DOHH2 (cell line): ENCODE results near the gene RNF224.

Experiments used
- H3F3A ChIP-seq: fragments of 200-600 bp; sonication (generic), shearing (Covaris generic); 2 replicates; pipeline ENCODE4 v1.6.0; 2016; ENCODE audit warnings: antibody characterized with exemption, mild to moderate bottlenecking; ENCODE audit not compliant: control insufficient read depth, insufficient read depth
- H3K27ac ChIP-seq: fragments of 200-600 bp; sonication (generic); 2 replicates; pipeline ENCODE4 v1.5.1; 2014; ENCODE audit warnings: low read depth, mild to moderate bottlenecking, low read length, moderate library complexity
- H3K27me3 ChIP-seq: fragments of 200-600 bp; sonication (generic); 2 replicates; pipeline ENCODE4 v1.6.1; 2014; ENCODE audit warnings: mild to moderate bottlenecking, low read length, mixed read lengths; ENCODE audit not compliant: control insufficient read depth
- H3K36me3 ChIP-seq: fragments of 200-600 bp; sonication (generic); 2 replicates; pipeline ENCODE4 v1.6.1; 2014; ENCODE audit warnings: mild to moderate bottlenecking, low read length, moderate library complexity, mixed read lengths; ENCODE audit not compliant: control insufficient read depth
- H3K4me1 ChIP-seq: fragments of 200-600 bp; sonication (generic); 2 replicates; pipeline ENCODE4 v1.6.1; 2014; ENCODE audit warnings: mild to moderate bottlenecking, low read length, mixed read lengths; ENCODE audit not compliant: control insufficient read depth
- H3K4me2 ChIP-seq: fragments of 200-600 bp; sonication (generic); 2 replicates; pipeline ENCODE4 v1.6.0; 2014; ENCODE audit warnings: mild to moderate bottlenecking, low read length, moderate library complexity
- H3K4me3 ChIP-seq: fragments of 200-600 bp; sonication (generic); 2 replicates; pipeline ENCODE4 v1.5.1; 2014; ENCODE audit warnings: mild to moderate bottlenecking, low read length, mixed read lengths
- H3K79me2 ChIP-seq: fragments of 200-600 bp; sonication (generic); 2 replicates; pipeline ENCODE4 v1.6.1; 2014; ENCODE audit warnings: mild to moderate bottlenecking, low read length, mixed read lengths; ENCODE audit not compliant: control insufficient read depth
- H3K9me2 ChIP-seq: fragments of 200-600 bp; sonication (generic); replicated peaks from 2 replicates; pipeline ENCODE4 v1.6.1; 2014; ENCODE audit warnings: mild to moderate bottlenecking, low read length, mixed read lengths; ENCODE audit not compliant: control insufficient read depth
- H3K9me3 ChIP-seq: fragments of 200-600 bp; sonication (generic); 2 replicates; pipeline ENCODE4 v1.6.1; 2014; ENCODE audit warnings: antibody characterized with exemption, low read length, mixed read lengths; ENCODE audit not compliant: control insufficient read depth, insufficient read depth
- H4K20me1 ChIP-seq: fragments of 200-600 bp; sonication (generic); 2 replicates; pipeline ENCODE4 v1.6.0; 2014; ENCODE audit warnings: low read depth, mild to moderate bottlenecking, antibody characterized with exemption, low read length, moderate library complexity; ENCODE audit not compliant: control insufficient read depth, insufficient read depth
- EZH2phosphoT487 ChIP-seq: fragments of 200-600 bp; sonication (generic); IDR thresholded peaks from 2 replicates; pipeline ENCODE4 v1.6.1; 2017; ENCODE audit warnings: borderline replicate concordance, mild to moderate bottlenecking, antibody characterized with exemption, low read length, moderate library complexity, mixed read lengths
- TF ChIP-seq, protein P1 (sequence below): fragments of 200-600 bp; sonication (generic); IDR thresholded peaks from one replicate; pipeline ENCODE4 v1.5.1; 2014; ENCODE audit warnings: antibody characterized with exemption, mild to moderate bottlenecking, low read depth, low read length; ENCODE audit not compliant: poor library complexity, severe bottlenecking

Gene RNF224

DNA sequence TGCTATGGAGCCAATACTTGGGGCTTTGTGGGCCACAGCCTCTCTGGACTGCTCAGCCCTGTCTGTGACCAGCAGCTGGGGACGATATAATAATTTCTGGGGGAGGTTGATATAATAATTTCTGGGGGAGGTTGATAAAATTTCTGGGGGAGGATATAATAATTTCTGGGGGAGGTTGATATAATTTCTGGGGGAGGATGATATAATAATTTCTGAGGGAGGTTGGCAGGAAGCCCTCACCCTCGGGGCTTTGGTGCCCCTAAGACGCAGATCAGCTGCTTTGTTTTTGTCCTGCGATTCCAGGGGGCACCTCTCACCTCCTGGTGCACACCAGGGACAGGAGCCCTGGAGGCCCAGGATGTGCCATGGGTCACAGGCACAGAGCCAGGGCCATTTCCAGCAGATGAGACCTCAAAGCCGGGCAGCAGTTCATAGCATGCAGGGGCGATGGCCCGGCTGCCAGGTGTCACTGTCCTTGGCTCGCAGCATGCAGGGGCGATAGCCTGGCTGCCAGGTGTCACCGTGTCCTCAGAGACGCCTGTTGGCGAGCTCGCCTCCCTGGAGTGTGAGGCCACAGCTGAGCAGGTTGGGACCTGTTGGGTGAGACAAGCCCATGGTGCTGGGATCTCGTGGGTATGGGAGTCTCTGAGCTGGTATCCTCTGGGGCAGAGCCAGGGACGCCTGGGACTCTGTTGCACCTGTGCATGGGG, 46.5 kb downstream of the RNF224 start:
- Histone ChIP-seq H3K4me3 (peak overlapping the region; percentile 85), H3K36me3 (peaks cover 48% of the 10 kb centered on the region), H3K27ac (peak overlapping the region; percentile 85), H3K27me3 (no peaks in the 10 kb centered on the region), H3K79me2 (peaks cover 35% of the 10 kb centered on the region), H3K4me1 (peaks cover 94% of the 10 kb centered on the region), H4K20me1 (no peaks in the 10 kb centered on the region), H3K4me2 (peak overlapping the region; percentile 85), H3K9me3 (no peaks in the 10 kb centered on the region), H3K9me2 (no peaks in the 10 kb centered on the region), H3F3A (peaks cover 15% of the 10 kb centered on the region)
- no peak for TF ChIP-seq EZH2phosphoT487
- TF ChIP-seq, protein P1, sequence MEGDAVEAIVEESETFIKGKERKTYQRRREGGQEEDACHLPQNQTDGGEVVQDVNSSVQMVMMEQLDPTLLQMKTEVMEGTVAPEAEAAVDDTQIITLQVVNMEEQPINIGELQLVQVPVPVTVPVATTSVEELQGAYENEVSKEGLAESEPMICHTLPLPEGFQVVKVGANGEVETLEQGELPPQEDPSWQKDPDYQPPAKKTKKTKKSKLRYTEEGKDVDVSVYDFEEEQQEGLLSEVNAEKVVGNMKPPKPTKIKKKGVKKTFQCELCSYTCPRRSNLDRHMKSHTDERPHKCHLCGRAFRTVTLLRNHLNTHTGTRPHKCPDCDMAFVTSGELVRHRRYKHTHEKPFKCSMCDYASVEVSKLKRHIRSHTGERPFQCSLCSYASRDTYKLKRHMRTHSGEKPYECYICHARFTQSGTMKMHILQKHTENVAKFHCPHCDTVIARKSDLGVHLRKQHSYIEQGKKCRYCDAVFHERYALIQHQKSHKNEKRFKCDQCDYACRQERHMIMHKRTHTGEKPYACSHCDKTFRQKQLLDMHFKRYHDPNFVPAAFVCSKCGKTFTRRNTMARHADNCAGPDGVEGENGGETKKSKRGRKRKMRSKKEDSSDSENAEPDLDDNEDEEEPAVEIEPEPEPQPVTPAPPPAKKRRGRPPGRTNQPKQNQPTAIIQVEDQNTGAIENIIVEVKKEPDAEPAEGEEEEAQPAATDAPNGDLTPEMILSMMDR = no peak

DNA sequence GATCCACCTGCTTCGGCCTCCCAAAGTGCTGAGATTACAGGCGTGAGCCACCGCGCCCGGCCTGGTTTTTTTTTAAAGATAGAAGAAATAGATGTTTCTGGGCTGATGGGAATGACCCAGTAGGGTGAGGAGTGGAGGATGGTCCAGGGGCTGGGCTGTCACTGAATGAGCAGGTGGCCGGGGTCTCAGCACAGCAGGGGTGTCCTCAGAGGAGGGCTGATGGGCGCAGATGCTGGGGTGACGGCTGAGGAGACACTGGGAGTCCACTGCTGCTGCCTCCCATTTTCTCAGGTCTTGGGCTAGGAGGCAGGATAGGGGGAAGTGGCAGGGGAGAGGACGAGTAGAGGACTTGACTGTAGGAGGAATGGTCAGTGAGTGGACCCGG, 47.9 kb downstream of the RNF224 start:
- peaks cover 33% of the 10 kb centered on the region for H3K79me2 ChIP-seq
- H3F3A ChIP-seq = peaks cover 5% of the 10 kb centered on the region; the same call in 1 of the 2 replicates
- H3K9me3 ChIP-seq = no peaks in the 10 kb centered on the region
- peak overlapping the region; percentile 85 for H3K4me2 ChIP-seq
- peak overlapping the region; percentile 85 for H3K4me3 ChIP-seq
- peaks cover 49% of the 10 kb centered on the region for H3K36me3 ChIP-seq
- no peaks in the 10 kb centered on the region for H3K9me2 ChIP-seq
- peak overlapping the region; percentile 85 for H3K27ac ChIP-seq
- peaks cover 86% of the 10 kb centered on the region for H3K4me1 ChIP-seq
- no peaks in the 10 kb centered on the region for H3K27me3 ChIP-seq
- TF ChIP-seq EZH2phosphoT487 = no peak
- TF ChIP-seq, protein P1 = no peak
- H4K20me1 ChIP-seq = no peaks in the 10 kb centered on the region

DNA sequence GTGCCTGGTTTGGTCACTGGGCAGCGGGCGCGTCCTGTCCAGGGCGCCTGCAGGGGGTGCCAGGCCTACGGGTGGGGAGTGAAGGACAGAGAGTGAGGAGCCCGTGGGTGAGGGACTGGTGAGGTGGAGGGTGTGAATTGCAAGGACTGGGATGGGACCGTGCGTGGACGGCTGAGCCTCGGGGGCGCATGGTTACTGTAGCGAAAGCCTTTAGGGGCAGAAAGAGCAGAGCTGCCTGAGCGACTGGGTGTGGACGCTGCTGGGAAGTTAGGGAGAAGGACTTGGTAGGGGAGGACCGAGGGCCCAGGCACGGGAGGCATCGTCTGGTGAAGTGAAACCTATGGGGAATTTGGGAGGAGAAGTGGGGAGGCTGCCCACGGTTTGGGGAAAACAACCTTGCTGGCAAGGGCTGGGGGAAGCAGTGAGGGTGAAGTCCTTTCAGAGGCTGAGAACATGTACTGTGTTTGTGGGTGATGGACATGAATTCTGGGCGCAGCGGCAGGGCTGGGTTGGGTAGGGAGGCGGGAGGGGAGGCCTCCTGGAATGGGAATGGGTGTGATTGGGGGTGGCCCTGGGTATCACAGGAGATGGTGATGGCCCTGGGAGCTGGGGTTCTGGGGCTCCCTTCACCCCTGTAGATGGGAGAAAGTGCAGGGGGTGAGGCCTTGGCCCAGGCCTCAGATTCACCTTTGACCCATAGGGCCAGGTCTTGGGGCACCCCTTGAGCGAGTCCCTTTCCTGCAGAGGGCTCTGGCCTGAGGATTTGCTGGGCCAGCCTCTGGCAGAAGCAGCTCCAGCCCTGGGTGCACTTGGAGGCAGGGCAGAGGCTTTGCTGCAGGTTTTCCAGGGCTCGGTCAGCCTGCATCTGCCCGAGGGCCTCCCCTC, 48.5 kb downstream of the RNF224 start:
- Histone ChIP-seq H3K79me2 (peaks cover 27% of the 10 kb centered on the region), H3K4me2 (peak overlapping the region; percentile 85), H3K27ac (peak overlapping the region; percentile 85), H3F3A (peaks cover 5% of the 10 kb centered on the region; the same call in 1 of the 2 replicates), H3K4me3 (peak overlapping the region; percentile 85), H3K4me1 (peaks cover 86% of the 10 kb centered on the region), H3K36me3 (peaks cover 42% of the 10 kb centered on the region), H3K27me3 (no peaks in the 10 kb centered on the region), H3K9me2 (no peaks in the 10 kb centered on the region), H3K9me3 (no peaks in the 10 kb centered on the region), H4K20me1 (no peaks in the 10 kb centered on the region)
- TF ChIP-seq, protein P1 = no peak
- no peak for TF ChIP-seq EZH2phosphoT487
